IPS DF 6.9 (cell line): ENCODE data around the gene PTGIS.
"Not testable (repeated sequence)": the region's sequence is repeated elsewhere in the genome, so short reads cannot be mapped to it uniquely, and the experiment has no call there.

Experiments used
- DNase-seq: peaks from one replicate; pipeline ENCODE4 v3.0.0-alpha.2; 2013; ENCODE audit warnings: low read depth, low spot score
- H3K27ac ChIP-seq: one replicate; pipeline ENCODE4 v1.5.1; 2013; ENCODE audit warnings: low read length, control low read depth
- H3K27me3 ChIP-seq: 2 replicates; pipeline ENCODE4 v1.6.1; 2013; ENCODE audit warnings: mild to moderate bottlenecking, low read length; ENCODE audit not compliant: control insufficient read depth, insufficient read depth
- H3K36me3 ChIP-seq: 2 replicates; pipeline ENCODE4 v1.6.1; 2013; ENCODE audit warnings: low read length; ENCODE audit not compliant: control insufficient read depth, insufficient read depth
- H3K4me1 ChIP-seq: 2 replicates; pipeline ENCODE4 v1.6.1; 2013; ENCODE audit warnings: low read length; ENCODE audit not compliant: control insufficient read depth, insufficient read depth
- H3K4me3 ChIP-seq: 2 replicates; pipeline ENCODE4 v1.5.1; 2013; ENCODE audit warnings: mild to moderate bottlenecking, low read length
- H3K9me3 ChIP-seq: 2 replicates; pipeline ENCODE4 v1.6.1; 2013; ENCODE audit warnings: low read length, inconsistent platforms; ENCODE audit not compliant: control insufficient read depth, insufficient read depth
- WGBS: extraction: QIAGEN DNeasy Blood & Tissue Kit; methylation state at CpG from one replicate; pipeline ENCODE4 v1.1.7; 2013; ENCODE audit warnings: mixed read lengths, missing lambda C conversion rate; ENCODE audit not compliant: insufficient read length, insufficient coverage; 5-methylcytosine and 5-hydroxymethylcytosine counted together

Gene PTGIS

DNA sequence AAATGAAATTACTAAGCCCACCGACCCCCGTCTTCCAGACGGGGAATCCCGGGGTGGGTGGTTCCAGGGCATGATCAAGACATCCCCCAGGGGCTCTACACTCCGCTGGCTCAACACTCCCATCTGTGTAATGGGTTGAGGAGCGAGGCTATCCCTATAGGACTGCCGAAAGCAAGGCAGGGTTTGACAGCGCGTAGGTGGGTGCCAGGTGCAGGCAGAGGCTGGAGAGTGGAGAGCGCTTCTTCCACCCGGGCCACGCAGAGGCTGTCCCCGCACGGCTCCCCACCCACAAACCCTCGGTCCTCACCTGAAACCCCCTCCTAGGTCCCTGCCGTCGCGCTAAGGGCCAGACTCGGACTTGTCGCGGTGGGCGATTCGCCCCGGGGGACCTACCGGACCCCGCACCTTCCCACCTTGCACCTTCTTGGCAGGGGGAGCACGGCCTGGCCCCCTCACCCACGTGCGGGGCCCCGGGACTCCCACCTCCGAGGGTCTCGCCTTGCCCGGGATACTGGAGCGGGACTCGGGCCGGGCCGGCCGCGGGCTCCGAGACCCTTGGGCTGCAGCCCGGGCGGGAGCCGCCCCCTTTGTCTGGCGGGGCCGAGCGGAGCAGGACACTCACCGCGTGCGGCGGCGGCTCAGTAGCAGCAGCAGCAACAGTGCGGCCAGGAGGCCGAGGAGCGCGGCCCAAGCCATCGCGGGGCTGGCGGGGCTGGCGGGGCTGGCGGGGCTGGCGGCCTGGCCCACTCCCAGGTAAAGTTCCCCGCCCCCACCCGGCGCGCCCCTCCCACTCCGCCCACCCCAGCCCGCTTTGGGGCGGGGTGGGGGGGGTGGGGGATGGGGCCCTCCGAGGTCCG is at the start of gene PTGIS:
PTGIS (minus strand) TSS at position 717 of the 857 bp plus-strand sequence; CDS start at position 696, 21 bp downstream.
- peaks cover 4% of the 10 kb centered on the region; the same call in 1 of the 2 replicates for H3K4me1 ChIP-seq
- no CpG with 5 or more reads among the region's 70 CpGs for WGBS
- H3K9me3 ChIP-seq: no peaks in the 10 kb centered on the region
- no peaks in the 10 kb centered on the region for H3K36me3 ChIP-seq
- H3K4me3 ChIP-seq: peak within 1 kb of the TSS; percentile 72
- no peaks in the 10 kb centered on the region for H3K27me3 ChIP-seq
- DNase-seq: no peak
- peak within 1 kb of the TSS; percentile 1 for H3K27ac ChIP-seq

DNA sequence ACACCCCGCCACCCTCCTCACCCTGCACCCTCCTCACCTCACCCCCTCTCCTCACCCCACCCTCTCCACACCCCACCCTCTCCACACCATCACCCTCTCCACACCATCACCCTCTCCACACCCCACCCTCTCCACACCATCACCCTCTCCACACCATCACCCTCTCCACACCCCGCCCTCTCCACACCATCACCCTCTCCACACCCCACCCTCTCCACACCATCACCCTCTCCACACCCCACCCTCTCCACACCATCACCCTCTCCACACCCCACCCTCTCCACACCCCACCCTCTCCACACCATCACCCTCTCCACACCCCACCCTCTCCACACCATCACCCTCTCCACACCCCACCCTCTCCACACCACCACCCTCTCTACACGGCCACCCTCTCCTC is 49.5 kb upstream of the PTGIS start:
- H3K27me3 ChIP-seq, H3K9me3 ChIP-seq, H3K36me3 ChIP-seq, H3K4me3 ChIP-seq, DNase-seq, H3K27ac ChIP-seq, H3K4me1 ChIP-seq: not testable (repeated sequence)
- WGBS: 100% methylated on average over 1 of the region's 3 CpGs

DNA sequence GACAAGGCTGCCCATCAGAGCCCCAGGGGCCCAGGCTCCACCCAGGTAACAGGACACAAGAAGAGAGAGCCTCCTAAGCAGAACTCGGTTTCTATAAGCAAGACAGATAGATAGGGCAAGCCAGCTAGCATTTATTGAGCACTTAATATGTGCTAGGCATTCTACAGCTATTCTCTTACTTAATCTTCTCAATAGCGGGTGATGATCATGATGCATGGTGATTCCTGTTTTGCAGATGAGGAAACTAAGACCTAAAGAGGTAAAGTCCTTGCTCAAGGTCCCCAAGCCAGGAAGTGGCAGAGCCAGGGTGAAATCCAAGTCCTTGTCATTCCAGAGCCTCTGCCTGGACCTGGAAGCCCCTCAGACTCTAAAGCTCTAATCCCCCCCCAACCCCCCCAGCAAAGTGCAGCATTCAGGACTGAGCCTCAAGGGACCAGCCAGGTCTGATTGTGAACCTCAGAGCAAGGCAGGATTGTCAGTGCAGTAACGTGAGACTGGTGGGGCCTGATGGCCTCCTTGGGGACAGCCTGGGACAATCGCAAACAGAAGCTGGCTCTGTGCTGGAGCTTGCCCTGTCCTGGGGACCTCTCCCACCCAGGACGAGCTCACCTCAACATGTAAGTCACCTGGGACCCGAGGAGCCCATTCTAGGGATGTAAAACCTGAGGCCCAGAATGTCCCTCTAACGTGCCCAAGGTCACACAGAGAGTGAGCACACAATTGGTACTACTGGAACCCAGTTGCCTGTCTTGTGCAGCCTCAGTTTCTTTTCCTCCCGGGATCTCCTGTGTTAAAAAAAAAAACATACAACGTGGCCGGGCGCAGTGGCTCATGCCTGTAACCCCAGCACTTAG is 48.4 kb upstream of the PTGIS start:
- Histone ChIP-seq H3K4me3 (no peak overlapping the region), H3K27me3 (no peaks in the 10 kb centered on the region), H3K4me1 (no peaks in the 10 kb centered on the region), H3K9me3 (no peaks in the 10 kb centered on the region), H3K27ac (no peak overlapping the region), H3K36me3 (no peaks in the 10 kb centered on the region)
- whole genome bisulfite sequencing: no CpG with 5 or more reads among the region's 11 CpGs
- DNase-seq: no peak

GRCh38 chr20:49615401-49616153 is 47.6 kb upstream of the PTGIS start:
- DNase-seq: no peak
- H3K27ac ChIP-seq: no peak overlapping the region
- no CpG with 5 or more reads among the region's 15 CpGs for WGBS

DNA sequence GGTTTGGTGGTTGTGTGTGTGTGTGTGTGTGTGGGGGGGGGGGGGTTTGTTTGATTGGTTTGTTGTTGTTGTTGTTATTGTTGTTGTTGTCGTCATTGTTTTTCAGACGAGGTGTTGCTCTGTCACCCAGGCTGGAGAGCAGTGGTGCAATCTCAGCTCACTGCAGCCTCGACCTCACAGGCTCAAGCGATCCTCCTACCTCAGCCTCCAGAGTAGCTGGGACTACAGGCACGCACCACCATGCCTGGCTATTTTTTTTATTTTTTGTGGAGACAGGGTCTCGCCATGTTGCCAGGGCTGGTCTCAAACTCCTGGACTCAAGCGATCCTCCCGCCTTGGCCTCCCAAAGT is 47.1 kb upstream of the PTGIS start:
- not testable (repeated sequence) for H3K27me3 ChIP-seq, H3K4me3 ChIP-seq, H3K4me1 ChIP-seq, H3K36me3 ChIP-seq, H3K27ac ChIP-seq, DNase-seq, H3K9me3 ChIP-seq
- no CpG with 5 or more reads among the region's 8 CpGs for WGBS

More at GRCh38 chr20:49615401-49616153, 47.6 kb upstream of the PTGIS start:
- Histone ChIP-seq H3K9me3 (no peaks in the 10 kb centered on the region), H3K4me1 (no peaks in the 10 kb centered on the region), H3K4me3 (no peak overlapping the region), H3K36me3 (no peaks in the 10 kb centered on the region), H3K27me3 (no peaks in the 10 kb centered on the region)

DNA sequence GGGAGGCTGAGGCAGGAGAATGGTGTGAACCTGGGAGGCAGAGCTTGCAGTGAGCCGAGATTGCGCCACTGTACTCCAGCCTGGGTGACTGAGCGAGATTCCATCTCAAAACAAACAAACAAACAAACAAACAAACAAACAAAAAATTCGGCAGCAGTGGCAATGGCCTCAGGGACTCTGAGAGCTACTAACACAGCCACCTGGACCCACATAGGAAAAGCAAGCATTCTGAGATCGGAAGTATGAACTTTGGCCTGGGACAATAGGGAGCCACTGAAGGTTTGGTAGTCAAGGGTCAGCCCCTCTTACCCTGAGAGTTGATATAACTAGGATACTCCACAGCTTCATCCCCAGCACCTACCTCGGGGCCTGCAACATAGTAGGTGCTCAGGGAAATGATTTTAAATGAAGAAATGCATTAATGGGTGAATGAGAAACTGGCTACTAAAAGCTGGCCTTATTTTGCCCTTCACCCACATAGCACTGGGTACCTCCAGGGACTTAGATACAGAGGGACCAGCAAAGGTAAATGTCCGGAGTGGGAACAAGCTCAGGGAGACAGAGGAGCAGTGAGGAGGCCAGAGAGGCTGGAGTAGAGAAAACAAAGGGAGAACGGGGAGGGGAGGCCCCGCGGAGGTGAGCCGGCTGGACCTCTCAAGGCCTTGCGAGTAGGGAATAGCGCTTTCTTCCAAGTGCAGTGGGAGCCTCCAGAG is 46.6 kb upstream of the PTGIS start:
- WGBS: no CpG with 5 or more reads among the region's 13 CpGs
- H3K9me3 ChIP-seq: no peaks in the 10 kb centered on the region
- H3K27me3 ChIP-seq: no peaks in the 10 kb centered on the region
- no peak overlapping the region for H3K4me3 ChIP-seq
- no peaks in the 10 kb centered on the region for H3K36me3 ChIP-seq
- no peak for DNase-seq
- H3K27ac ChIP-seq: no peak overlapping the region
- no peaks in the 10 kb centered on the region for H3K4me1 ChIP-seq

- Histone ChIP-seq H3K27me3 (no peaks in the 10 kb centered on the region), H3K4me3 (no peak overlapping the region), H3K36me3 (no peaks in the 10 kb centered on the region), H3K4me1 (no peaks in the 10 kb centered on the region; the same call in 1 of the 2 replicates), H3K27ac (no peak overlapping the region), H3K9me3 (no peaks in the 10 kb centered on the region)
- DNase-seq: no peak
- no CpG with 5 or more reads among the region's 6 CpGs for WGBS
Measured at GRCh38 chr20:49612127-49612738, 44.3 kb upstream of the PTGIS start.

DNA sequence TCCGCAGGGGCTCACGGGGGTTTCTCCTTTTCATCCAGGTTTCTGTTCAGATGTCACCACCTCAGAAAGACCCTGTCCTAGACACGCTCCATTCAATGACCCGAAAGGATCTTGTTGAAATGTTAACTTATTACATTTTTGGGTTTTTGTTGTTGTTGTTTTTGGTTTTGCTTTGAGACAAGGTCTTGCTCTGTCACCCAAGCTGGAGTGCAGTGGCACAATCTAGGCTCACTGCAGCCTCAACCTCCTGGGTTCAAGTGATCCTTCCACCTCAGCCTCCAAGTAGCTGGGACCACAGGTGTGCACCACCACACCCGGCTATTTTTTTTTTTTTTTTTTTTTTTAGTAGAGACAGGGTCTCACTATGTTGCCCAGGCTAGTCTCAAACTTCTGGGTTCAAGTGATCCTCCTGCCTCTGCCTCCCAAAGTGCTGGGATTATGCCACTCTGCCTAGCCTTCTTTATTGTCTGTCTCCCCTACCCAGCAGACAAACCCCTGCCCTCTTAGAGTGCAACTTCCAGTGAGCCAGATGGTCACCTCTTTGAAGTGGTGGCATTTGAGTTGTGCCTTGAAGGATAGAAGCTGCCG is 43.7 kb upstream of the PTGIS start:
- WGBS: no CpG with 5 or more reads among the region's 6 CpGs
- DNase-seq, H3K4me3 ChIP-seq: not testable (repeated sequence)

DNA sequence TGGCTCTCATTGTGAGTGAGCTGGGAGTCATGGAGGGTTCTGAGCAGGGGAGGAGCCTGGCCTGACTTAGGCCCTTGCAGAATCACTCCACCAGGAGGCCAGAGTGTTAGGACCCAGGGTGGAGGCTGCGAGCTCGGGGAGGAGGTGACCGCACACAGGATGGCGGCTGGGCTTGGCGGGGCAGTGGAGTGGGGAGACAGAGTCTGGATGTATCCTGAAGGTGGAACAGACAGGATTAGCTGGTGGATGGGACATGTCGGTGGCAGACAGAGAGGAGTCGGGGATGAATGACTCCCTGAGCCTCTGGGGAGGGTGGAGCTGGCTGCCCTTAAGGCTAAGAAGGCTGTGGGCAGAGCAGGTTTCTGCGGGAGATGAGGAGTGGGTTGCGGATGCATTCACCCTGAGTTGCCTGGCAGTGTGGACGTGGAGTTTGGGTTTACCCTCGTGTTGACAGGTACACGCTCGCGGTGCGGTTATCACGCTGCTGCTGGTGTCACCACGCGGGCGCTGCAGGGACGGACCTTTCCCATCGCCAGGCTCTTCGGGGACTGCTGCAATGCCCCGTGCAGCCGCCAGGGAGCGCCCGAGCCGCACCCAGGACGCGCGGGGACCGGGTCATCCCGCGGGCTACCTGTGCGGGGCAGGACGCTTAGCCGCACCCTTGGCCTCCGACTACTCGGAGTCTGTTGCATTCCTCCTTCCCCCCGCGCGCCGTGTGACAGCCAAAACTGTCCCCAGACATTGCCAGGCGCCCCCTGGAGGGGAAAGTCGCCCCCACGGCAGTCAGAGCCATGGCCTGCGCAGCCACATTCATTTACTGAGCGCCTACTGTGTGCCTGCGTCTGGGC is 43.0 kb upstream of the PTGIS start:
- WGBS: no CpG with 5 or more reads among the region's 48 CpGs
- H3K4me3 ChIP-seq: peak overlapping the region; percentile 20; the same call in 1 of the 2 replicates
- no peaks in the 10 kb centered on the region for H3K27me3 ChIP-seq
- H3K27ac ChIP-seq: no peak overlapping the region
- H3K36me3 ChIP-seq: no peaks in the 10 kb centered on the region
- H3K9me3 ChIP-seq: no peaks in the 10 kb centered on the region
- DNase-seq: peak; percentile 74
- H3K4me1 ChIP-seq: no peaks in the 10 kb centered on the region; the same call in 1 of the 2 replicates

More for the DNA sequence above, 43.7 kb upstream of the PTGIS start:
- H3K27me3 ChIP-seq, H3K36me3 ChIP-seq, H3K9me3 ChIP-seq, H3K27ac ChIP-seq, H3K4me1 ChIP-seq: not testable (repeated sequence)
